Activated CD4-positive, alpha-beta T cell treated with anti-CD3 and anti-CD28 coated beads, Interleukin-2, amount 10 ng/mL, durations not matched to agents 24 days and 14 days (primary cell): ENCODE results near the gene KDM5B. TPM values are rescaled to one million over a fixed set of nuclear protein-coding genes. Genes with fewer than 3 reads are reported as not detected.

Experiments
- total RNA-seq: library from RNA; stranded (reverse); gene quantifications from 2 replicates; pipeline ENCODE4 v1.2.3, GENCODE V29; 2022

The KDM5B gene
- total RNA-seq, 1 donor from 2014 or later, result 92.7 TPM

Other genes starting within 250 kb of the KDM5B start
- not detected in 2 replicates for gene SYT2, start 98.0 kb downstream of the KDM5B start, total RNA-seq
- gene PCAT6, start 2.5 kb upstream of the KDM5B start, total RNA-seq, result 0.83 and 1.4 TPM in 2 replicates
- gene RABIF, start 80.7 kb upstream of the KDM5B start, total RNA-seq, result 11.8 and 12.7 TPM in 2 replicates
- 28.0 and 30.5 TPM in 2 replicates for gene KLHL12, start 118.8 kb upstream of the KDM5B start, total RNA-seq
- 86.7 and 92.1 TPM in 2 replicates for gene ADIPOR1, start 149.9 kb upstream of the KDM5B start, total RNA-seq
- gene CYB5R1, start 158.8 kb upstream of the KDM5B start, total RNA-seq, result 18.0 and 19.9 TPM in 2 replicates
- 77.7 and 82.8 TPM in 2 replicates for gene TMEM183A, start 199.0 kb upstream of the KDM5B start, total RNA-seq
- gene PPFIA4, start 218.1 kb upstream of the KDM5B start, total RNA-seq, result 34.2 and 35.1 TPM in 2 replicates